DMS79 (cell line): Measurements from ENCODE around the gene STX16.

Experiments
- DNase-seq: peaks from one replicate; lab custom pipeline; 2025; lab: John Stamatoyannopoulos, UW

Gene STX16

DNA sequence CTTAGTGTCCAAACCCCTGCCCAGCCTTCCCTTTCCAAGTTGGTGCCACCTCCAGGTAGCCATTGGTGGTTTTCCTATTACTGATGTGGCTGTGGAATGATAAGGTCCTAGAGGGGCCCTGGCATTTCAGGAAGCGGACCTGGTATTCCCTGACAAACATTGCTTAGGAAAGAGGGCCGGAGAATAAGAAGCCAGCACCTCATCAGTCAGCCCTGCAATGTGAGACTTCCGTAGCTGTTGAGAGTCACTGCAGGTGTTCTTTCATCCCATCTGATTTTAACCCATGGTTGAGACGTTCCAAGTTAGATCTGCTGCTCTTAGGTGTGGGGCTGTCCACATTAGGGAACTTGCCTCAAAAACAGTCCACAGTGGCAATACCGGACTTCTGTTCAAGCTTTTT, 26.7 kb downstream of the STX16 start:
- no peak for DNase-seq

DNA sequence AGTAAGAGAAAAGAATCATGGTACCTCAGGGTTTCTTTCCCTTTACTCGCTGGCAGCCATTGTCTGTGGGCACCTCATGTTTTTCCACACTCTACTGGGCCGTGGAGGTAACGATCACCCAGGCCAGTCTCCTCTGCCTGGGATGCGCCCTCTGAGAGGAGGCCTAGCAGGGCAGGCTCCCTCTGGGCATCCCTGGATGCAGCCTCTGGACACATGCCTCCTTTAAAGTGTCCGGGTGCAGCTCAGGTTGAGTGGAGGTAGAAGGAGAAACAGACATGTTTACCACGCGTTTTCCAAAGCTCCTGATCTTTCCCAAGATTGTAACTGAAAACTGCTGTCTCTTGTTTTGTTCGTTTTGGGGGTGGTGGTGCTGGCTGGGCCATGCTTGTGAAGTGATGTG, 27.7 kb downstream of the STX16 start:
- no peak for DNase-seq

DNA sequence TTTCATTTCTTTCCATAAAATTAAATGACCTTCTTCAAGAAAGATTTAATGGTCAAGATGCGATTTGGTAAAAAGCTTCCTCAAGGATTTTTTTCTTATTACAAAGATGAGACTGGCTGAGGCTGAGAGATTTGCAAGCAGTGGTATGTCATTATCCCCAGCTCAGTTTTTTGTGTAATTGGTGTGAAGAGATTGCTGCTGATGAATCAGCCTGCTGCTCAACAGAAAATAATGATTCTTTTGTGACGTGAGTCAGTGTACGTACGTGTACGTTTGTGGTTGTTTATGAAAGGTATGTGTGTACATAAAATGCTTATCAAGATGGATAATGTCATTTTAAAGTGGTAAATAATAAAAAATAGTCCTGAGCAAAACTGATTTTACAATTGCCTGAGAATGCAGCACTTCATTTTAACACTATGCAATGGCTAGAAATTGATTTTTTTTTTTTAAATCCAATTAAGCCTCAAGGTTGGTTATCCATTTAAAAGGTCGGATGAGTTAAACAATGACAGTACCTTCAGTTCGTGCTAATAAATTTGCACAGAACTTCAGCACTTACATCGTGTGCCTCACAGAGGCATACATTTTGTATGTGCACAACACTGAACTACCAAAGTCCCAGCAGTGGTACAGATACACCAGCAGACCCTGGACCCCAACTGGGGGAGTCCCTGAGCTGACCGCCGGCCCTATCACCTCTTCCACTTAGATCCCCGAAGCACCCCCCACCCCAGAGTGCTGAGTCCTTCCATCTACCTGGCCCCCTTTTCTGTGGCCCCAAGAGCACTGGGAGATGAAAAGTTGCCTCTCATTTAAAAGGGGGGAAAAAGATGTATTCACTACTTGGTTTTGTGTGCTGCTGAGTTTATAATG, 31.8 kb downstream of the STX16 start:
- DNase-seq: no peak

DNA sequence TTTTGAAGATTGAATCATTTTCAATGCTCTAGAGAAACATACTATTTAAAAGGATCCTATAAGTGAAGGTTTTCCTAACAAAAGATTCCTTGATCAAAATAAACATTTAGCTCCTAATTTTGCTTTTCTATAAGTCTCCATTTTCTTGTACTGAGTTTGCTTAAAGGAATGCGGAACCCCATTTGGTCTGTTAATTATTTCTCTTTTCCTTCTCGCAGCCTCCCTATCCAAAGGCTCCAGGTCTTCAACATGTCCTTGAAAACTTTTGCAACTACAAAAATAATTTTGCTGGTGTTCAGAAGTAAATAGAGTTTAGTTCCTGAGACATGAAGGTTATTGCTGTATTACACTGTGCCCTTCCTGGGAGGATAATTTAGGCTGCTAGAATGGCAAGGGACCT, 33.2 kb downstream of the STX16 start:
- no peak for DNase-seq

DNA sequence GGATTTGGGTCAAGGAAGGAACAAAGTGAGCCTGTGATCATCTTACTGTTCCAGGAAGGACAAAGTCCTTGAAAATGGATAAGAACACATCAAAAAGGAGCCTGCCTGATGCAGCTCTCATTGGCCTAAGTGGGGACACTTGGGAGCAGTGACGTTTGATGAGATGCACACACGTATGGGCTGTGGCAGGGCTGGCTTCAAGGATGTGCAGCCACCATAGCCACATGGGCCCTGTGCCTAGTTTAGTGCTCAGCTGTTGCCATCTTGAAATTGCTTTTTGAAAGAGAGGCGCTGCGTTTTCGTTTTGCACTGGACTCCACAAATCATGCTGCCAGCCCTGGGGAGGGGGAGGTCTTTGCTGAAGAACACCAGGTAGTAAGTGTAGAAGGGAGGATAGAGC, 34.9 kb downstream of the STX16 start:
- no peak for DNase-seq

DNA sequence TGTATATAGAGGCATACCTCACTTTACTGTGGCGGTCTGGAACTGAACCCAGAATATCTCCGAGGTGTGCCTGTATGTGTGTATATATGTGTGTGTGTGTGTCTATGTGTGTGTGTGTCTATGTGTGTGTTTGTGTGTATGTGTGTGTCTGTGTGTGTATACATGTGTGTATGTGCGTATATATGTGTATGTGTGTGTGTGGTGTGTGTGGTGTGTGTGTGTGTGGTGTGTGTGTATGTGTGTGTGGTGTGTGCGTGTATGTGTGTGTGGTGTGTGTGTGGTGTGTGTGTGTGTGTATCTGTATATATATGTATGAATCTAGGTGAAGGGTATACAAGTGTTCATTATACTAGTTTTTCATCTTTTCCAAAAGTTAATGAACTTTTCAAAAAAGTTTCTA, 37.3 kb downstream of the STX16 start:
- no peak for DNase-seq

DNA sequence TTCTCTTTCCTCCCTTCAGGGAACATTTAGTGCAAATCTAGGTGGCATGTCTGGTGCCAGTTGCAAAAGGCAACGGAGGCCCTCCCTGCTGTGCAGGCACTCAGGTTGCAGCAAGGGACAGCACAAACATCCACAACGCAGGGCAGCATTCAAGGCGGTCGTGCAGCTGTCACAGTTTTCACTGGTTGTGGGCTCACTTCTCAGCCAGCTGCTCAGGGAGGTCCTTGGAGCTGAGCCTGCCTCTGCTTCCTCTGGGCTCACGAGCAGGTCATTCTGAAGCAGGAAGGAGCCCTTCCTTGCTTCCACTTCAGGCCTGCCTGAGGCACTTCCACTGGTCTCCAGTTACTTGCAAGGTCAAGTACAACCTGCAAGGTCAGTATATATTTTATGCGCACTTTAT, 37.8 kb downstream of the STX16 start:
- no peak for DNase-seq

DNA sequence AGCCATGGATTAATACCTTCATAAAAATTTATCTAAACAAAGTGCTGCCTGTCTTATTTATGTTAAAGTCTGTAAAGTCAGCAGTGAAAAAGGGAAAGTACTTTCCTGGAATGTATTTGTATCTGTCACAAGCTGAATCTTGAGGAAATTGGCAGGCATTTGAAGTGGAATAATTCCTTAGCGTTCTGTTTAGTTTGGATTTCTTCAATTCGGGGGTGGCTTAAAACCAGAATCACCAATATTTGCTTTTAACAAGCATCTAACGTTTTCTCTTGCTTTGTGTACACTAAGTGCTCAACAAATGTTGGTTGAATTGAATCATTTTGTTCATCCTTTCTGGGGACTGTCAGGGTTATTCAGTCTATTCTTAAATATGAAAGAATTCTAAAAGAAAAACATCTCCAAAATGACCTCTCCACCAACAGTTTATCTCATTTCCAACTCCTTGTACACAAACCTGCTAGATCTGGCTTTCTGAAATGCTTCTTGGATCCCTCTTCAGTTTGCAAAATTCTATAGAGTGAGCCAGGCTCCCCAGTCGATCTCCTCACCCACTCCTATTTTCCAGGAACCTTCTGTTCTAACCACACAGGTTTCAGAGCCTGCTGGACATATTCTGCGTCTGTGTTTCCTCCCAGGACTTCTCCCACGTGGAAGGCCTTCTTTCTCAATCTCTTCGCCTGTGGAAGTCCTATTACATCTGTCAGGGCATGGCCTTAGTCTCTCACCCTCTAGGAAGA, 39.5 kb downstream of the STX16 start:
- no peak for DNase-seq

DNA sequence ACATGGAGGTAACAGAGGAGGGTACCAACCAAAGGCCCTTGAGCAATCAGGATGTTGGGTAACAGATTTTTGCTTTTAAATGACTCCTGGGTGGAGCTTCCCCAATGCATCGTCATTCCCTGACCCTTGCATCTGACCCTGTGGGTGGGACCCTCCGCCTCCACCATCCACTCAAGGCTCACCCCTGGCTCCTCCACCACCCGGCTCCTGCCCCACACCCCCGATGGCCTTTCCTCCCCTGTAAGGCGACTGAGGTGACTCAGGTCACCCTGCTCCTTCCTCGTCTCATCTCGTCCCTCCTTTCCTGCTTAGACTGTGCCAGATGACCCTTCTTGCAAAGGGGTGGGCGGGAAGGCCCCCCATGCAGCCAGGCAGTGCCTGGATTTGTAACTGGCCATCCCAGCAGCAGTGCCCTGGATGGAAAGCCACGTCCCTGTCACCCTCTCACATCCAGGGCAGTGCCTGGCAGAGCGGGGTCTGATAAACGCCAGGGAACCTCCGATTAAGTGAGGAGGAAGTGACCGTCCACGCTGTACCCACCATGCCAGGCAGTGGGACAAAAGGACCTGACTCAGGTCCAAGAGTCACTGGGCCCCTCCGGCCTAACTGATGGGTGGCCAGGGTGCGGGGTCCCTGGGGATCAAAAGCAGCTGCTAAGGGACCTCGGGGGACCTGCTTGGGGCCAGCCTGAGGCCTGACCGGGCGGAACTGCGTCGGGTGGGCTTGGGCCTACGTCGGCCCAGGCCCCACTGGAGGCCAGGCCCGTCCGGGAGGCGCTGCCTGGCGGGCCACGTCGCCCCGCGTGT, 40.9 kb downstream of the STX16 start:
- no peak for DNase-seq

DNA sequence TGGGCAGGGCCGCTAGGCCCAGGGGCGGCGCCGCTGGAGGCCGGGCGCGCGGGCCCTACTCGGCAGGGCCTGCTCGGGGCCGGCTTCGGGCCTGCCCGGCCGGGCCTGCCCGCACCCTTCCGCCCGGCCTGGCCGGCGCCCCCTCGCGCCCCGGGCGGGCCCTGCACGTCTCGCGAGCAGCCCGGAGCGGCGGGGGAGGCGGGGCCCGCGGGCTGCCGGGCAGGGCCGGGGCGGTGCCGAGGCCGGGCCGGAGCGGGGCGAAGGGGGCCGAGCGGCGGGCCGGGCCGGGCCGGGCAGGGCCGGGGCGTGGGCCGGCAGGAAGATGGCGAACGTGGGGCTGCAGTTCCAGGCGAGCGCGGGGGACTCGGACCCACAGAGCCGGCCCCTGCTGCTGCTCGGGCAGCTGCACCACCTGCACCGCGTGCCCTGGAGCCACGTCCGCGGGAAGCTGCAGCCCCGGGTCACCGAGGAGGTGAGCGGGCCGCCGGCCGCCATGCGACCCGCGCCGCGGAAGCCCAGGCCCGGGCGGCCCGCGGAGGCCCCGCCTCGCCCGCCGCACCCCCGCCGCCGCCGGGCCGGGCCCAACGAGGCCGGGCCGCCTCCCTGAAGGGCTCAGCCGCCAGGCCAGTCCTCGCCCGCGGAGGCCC, 41.6 kb downstream of the STX16 start, which contains the start of gene NPEPL1:
Gene NPEPL1 (plus strand): TSS at position 222 of the 647 bp plus-strand sequence. CDS start 101 bp downstream, at position 323.
- DNase-seq: no peak

DNA sequence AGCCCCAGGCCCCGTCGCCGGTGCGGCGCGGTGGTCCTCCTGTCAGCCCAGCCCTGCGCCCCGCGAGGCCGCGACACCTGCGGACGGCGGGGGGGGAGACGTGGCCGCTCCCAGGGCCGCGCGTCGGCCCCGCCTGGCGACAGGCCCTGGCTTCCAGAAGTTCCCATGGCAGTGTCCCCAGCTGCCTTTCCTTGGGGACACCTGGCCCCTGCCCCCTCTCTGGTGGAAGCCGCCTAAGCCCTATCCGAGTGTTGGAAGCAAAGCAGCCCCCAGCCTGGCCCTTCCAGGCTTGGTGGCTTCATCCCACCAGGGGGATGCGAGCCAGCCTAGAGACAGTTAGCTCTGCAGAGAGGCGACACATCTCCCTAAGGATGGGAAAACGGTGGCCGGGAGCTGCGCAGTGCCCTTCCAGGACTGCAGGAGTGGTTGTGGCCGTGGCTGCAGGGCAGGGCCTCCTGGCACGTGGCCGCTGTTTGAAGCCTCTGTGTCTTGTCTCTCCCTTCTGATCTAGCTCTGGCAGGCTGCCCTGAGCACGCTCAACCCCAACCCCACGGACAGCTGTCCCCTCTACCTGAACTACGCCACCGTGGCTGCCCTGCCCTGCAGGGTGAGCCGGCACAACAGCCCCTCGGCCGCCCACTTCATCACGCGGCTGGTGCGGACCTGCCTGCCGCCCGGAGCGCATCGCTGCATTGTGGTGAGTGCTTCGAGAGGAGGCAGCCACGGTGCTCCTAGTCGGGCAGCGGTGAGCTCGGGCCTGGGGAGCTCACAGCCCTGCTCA, 42.3 kb downstream of the STX16 start:
- no peak for DNase-seq

DNA sequence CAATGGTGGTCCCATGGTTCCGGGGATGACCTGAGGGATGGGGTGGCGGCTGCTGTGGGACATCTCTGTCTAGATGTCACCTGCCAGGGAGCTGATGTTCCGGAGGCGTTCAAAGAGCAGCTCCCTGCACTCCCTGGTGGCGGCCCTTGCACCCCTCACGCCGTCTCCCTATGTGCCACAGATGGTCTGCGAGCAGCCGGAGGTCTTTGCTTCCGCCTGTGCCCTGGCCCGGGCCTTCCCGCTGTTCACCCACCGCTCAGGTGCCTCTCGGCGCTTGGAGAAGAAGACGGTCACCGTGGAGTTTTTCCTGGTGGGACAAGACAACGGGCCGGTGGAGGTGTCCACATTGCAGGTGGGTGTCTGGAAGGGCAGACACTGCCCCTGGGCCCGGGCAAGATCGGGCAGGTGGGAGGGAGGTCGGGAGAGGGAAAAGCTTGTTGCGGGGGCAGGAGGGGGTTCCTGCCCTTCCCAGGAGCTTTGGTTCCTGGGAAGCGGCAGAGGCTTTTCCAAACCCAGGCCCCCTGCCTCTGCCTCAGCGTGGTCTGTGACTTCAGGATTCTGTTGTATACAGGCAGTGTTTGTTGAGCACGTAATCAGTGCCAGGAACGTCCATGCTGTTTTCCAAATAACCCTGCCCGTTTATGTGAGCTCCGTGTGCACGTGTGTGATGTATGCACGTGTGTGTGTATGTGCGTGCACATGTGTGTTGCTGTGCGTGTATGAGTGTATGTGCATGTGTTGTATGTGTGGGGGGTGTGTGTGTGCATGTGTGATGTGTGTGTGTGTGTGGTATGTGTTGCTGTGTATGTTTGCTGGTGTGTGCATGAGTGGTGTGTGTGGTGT, 43.4 kb downstream of the STX16 start:
- DNase-seq: no peak

DNA sequence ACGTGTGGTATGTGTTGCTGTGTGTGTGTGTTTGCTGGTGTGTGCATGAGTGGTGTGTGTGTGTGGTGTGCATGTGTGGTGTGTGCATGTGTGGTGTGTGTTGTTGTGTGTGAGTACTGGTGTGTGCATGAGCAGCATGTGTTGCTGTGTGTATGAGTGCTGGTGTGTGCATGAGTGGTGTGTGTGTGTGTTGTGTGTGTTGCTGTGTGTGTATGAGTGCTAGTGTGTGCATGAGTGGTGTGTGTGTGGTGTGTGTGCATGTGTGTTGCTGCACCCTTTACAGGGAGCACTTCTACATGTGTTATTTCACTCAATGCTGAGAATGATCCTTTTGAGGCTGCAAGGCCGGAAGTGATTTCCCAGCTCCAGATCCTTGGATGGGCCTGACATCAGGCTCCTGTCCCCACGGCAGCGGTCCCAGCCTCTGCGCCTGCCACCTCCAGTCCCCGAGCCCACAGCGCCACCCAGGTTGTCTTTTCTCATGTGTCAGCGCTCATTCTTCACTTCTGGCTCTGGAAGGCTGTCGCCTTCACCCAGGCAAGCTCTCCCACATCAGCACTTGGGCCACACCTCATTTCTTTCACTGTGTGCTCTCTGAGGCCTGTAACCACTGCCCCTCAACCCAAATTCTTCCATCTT, 44.1 kb downstream of the STX16 start:
- no peak for DNase-seq

DNA sequence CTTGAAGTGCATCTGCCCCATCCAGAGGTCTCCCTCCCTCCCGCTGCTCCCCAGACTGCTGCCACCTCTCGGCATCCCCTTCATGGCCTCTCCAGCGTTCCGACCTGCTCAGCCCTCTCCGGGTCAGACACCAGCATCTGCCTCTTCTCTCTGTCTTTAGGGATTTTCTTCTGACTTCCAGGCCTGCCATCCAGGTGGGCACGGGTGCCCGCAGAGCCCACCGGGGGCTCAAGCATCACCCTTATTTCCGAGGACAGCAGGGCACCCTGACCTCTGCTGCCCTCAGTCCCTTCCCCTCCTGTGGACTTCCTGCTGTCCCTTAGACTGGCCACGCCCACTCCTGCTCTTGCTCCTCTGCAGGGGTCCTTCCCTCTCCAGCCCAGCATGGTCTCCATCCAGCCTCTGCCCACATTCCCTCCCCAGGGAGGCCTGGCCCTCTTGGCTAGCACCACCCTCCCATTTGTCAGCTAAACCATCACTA, 44.9 kb downstream of the STX16 start:
- no peak for DNase-seq

DNA sequence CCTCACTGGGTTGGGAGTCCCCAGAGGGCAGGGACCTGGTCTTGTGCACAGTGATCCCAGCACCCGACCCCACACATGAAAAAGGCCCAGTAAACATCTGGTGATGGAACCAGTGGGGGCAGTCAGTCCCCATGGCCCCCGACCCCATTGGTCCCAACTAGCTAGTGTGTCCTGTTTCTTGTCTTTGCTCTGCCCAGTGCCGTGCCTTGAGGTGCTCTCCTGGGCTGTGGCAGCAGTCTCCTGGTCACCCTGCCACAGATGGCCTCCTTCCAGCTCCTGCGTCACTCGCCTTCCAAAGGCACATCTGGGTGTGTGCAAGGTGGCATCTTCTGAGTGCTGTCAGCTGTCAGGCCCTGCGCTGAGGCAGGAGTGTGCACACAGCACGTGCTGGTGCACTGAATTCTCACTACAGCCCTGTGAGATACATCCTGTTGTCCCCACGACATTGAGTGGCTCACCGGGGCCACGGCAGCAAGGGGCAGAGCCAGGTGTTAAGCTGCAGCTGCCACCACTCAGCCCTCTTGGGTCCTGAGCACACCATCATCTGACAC, 45.4 kb downstream of the STX16 start:
- DNase-seq: no peak

DNA sequence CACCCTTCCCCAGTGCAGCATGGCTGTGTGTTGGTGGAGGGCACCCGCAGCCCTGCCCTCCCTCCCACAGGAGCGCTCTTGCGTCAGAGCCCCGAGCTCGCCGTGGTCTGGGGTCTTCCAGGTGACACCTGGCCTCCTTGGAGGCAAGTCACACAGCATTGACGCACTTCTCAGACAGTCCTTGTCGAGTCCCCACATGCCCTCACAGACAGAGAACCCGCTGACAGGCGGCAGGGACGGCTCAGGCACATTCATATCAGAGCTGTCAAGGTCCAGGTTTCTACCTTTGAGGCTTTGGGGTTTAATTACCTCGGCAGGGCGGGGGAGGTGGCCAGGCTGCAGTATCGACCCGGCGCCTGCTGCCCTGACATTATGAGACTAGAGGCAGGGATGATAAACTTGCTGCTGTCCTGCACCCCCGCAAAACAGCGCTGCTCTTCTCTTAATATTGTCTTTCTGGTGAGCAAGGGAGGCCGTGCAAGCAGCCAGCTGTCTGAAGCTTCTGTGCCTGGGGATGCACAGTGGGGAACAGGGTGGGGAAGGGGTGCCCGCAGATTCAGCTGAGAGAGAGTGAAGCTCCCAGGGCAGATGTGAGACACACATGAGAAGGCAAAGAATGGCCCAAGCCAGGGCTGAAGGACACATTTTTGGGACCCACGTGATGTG, 46.3 kb downstream of the STX16 start:
- no peak for DNase-seq

DNA sequence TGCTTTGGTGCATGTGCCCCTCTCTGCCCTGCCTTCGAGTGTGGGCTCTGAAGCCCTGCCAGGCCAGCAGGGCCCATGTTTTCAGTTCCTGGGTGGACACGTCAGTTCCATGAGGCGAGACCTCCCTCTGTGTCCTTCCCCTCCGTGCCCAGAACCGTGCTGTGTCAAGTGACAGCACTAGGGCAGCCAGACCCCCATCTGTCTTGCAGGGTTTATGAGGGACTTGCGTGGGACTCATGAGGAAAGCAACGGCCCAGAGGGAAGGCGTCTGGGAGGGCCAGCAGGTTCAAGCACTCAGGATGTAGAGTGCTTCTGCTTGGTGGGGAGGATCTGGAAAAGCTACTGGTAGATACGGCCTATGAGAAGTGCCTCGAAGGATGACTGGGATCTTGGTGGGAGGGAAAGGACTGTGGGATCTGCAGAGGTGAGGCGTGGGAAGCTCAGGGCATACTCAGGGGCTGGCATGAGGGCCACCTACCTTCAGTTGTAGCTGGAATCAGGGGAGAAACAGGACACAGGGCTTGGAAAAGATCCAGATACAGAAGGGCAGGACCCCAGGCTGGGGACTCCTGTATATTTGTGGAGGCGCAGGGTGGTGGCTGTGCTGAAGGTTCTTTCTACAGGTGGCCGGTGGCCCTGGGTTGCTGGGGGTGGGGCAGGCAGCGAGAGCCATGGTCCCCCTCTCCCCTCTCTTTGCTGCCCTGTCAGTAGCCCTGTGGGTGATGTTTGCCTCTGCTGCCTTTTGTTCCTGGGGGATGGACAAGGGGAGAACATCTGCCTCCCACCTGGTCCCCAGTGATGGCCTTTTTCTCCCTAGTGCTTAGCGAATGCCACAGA, 47.0 kb downstream of the STX16 start:
- no peak for DNase-seq
